22Rv1 (cell line): ENCODE measurements around the gene MAP1S.

Experiments
- H3K27ac ChIP-seq: fragments of 450-650 bp; 2 replicates; pipeline ENCODE4 v1.5.1; 2017
- ZFX ChIP-seq: fragments of 450-650 bp; IDR thresholded peaks from 2 replicates; pipeline ENCODE4 v1.6.1; 2017; ENCODE audit warnings: antibody characterized with exemption, borderline replicate concordance
- TF ChIP-seq, protein P1 (sequence below): fragments of 450-650 bp; IDR thresholded peaks from 2 replicates; pipeline ENCODE4 v1.5.1; 2017; ENCODE audit warnings: mild to moderate bottlenecking

MAP1S gene

GRCh38 chr19:17726964-17727773 is 7.9 kb downstream of the MAP1S start:
- H3K27ac ChIP-seq = no peak overlapping the region
- TF ChIP-seq ZFX = no peak
- TF ChIP-seq, protein P1, sequence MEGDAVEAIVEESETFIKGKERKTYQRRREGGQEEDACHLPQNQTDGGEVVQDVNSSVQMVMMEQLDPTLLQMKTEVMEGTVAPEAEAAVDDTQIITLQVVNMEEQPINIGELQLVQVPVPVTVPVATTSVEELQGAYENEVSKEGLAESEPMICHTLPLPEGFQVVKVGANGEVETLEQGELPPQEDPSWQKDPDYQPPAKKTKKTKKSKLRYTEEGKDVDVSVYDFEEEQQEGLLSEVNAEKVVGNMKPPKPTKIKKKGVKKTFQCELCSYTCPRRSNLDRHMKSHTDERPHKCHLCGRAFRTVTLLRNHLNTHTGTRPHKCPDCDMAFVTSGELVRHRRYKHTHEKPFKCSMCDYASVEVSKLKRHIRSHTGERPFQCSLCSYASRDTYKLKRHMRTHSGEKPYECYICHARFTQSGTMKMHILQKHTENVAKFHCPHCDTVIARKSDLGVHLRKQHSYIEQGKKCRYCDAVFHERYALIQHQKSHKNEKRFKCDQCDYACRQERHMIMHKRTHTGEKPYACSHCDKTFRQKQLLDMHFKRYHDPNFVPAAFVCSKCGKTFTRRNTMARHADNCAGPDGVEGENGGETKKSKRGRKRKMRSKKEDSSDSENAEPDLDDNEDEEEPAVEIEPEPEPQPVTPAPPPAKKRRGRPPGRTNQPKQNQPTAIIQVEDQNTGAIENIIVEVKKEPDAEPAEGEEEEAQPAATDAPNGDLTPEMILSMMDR = no peak

DNA sequence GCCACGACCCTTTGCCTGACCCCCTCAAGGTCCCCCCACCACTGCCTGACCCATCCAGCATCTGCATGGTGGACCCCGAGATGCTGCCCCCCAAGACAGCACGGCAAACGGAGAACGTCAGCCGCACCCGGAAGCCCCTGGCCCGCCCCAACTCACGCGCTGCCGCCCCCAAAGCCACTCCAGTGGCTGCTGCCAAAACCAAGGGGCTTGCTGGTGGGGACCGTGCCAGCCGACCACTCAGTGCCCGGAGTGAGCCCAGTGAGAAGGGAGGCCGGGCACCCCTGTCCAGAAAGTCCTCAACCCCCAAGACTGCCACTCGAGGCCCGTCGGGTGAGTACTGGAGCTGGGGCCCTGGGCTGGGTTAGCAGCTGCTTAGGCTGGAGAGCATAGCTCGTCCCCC is 8.6 kb downstream of the MAP1S start:
- no peak overlapping the region for H3K27ac ChIP-seq
- no peak for TF ChIP-seq ZFX
- TF ChIP-seq, protein P1 = no peak

GRCh38 chr19:17733127-17733526 is 13.8 kb downstream of the MAP1S start:
- TF ChIP-seq ZFX = no peak
- TF ChIP-seq, protein P1 = no peak
- H3K27ac ChIP-seq = no peak overlapping the region

- H3K27ac ChIP-seq = no peak overlapping the region
- TF ChIP-seq, protein P1 = no peak
- TF ChIP-seq ZFX = no peak
These were observed 14.9 kb downstream of the MAP1S start for GRCh38 chr19:17734146-17734545.

DNA sequence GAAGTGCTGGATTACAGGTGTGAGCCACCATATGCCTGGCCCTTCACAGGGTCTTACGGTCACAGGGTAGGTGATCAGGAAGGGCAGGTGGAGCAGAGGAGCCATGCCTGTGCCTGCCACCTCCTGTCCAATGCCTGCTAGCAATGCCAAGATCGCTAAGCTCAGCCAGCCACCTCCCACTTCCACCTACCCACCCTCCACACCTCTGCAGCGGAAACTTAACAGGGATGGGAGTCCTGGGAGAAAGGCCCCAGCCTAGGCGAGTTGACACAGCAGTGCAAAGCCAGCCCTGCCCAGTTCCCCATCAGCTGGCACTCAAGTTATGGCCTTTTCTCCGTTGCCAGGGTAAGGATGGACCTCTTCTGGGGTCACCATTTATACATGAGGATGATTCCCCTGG is 16.1 kb downstream of the MAP1S start:
- no peak overlapping the region for H3K27ac ChIP-seq
- TF ChIP-seq, protein P1 = no peak
- TF ChIP-seq ZFX = no peak

DNA sequence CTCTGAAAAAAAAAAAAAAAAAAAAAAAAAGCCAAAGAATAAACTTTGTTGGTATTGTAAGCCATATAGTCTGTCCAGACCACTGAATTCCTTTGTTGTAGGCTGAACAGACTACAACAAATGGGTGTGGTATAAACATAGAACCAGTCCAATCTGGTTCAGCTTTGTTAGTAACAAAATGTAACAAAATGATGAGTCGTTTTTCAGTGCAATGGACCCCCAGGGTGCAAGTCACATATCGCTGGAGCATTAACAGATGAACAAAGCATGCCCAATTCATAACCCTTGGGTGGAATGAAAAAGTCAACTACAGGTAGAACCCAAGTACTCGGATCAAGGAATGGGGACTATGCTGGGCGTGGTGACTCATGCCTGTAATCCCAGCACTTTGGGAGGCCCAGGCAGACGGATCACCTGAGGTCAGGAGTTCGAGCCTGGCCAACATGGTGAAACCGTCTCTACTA is 18.4 kb downstream of the MAP1S start:
- no peak for TF ChIP-seq ZFX
- TF ChIP-seq, protein P1 = no peak
- no peak overlapping the region for H3K27ac ChIP-seq

- H3K27ac ChIP-seq = no peak overlapping the region
- no peak for TF ChIP-seq ZFX
- TF ChIP-seq, protein P1 = no peak
These were observed 20.0 kb downstream of the MAP1S start for GRCh38 chr19:17739121-17739875.
